Activated naive CD4-positive, alpha-beta T cell (primary cell): ENCODE measurements around the gene LBR.

Experiments used
- DNase-seq, 4 experiments: peaks; one replicate each; lab custom pipeline; 2025; lab: John Stamatoyannopoulos, UW

The LBR gene

DNA sequence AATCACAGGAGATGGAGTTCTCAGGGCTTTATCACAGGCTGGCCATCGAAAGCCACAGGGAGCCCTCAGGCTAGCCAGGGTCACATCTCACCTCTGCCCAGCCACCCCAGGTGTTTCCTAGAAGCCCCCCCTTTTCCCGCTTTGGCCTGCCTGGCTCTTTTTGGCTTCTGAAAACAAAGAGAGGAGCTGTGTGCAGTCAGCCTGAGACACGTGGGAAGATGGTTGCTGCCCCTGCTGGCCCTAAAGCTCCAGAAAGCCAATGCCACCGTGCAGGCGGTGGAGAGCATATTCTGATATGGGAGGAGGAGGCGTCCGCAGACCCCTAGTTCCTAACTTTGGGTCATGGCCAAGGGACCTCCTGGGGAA is 18.7 kb upstream of the LBR start:
- DNase-seq, result no peak

DNA sequence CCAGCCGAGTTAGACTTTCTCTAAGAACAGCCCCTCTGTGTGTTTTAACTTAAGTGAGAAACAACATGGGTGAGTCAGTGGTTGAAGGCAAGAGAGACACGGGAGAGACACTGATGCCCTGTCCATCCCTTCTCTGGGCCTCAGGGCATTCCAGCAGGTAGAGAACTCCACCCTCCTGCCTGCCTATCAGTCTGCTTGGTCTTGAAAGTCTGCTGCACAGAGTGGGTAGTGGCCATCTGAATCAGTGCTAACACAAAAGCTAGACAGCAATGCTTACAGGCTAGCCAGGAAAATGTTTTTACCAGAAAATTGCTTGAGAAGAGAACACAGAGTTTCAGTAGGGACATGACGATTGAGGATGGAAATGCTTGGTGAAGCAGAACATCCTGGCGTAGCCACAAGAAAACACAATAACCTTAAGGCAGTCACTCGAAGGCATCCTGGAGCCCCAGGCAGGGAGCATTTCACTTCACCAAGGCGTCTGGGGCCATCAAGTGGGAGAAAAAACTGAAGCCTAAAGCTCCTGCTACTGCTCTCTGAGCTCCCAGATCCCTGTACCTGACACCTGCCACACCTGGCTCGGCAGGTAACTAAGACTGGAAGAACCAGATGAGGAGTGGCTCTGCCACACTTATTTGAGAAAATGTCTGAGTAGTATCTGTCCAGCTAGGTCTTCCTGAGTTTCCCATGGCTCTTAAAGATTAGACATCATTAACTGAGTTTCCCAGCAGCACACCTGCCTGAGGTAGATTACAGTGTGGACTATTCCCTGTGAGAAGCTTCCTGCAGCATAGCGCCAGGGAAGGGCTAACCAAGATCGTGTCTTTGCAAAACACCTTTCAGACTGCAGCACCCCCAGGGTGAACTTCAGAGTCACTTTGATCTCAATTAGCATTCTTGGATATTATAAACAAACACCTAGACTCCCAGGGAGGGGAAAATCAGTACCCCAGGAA is 18.1 kb upstream of the LBR start:
- DNase-seq, result no peak

DNA sequence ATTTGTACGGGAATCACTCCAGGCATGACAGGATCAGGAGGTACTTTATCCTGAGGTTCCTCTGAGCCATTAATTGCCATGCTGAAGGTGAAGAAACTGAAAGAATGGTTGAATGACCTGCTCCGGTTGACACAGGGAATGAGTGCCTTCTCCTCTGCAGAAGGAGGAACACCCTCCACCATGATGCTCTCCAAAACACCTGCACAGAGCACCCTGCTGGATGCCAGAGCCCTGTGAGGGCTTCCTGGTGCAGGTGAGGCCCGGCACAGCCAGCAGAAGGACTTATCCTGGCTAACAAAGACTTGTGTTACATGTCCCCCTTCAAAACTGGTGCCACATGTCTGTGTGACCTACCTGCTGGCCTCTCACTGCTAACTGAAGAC is 14.3 kb upstream of the LBR start:
- DNase-seq, result no peak

DNA sequence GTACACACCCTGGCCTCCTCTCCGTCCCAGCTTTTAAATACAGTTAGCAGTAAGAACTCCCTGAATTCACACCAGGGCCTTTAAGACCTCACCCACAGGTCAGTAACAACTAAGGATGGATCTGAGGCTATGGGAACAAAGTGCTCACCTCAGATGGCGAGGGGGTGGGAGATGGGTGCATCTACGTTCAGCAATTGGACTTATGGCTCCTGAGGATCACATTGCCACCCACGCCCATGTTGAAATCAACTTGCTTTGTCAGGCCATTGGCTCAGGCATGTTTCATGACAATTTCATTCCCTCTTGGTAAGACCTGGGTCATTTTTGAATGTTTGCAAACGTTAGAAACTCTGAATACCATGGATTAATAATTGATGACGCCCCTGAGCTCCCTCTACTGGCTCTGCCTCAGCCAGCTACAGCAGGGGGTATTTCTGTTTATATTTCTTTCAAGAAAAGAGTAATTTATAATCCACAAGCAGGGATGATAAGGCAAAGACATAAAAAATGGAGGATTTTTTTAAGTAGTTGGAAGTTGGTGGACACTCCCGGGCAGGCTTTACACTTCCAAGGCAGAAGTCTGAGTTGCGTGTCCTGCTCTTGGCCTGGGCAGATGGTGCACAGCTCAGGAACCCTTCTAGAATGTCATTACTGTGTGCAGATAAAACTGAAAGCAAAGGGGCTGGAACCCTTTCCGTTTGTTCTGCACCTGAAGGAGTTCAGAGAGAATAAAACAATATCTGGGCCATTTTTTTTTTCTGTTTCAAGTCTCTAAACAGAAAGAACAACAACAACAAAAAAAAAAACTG is 13.7 kb upstream of the LBR start:
- DNase-seq, result no peak

DNA sequence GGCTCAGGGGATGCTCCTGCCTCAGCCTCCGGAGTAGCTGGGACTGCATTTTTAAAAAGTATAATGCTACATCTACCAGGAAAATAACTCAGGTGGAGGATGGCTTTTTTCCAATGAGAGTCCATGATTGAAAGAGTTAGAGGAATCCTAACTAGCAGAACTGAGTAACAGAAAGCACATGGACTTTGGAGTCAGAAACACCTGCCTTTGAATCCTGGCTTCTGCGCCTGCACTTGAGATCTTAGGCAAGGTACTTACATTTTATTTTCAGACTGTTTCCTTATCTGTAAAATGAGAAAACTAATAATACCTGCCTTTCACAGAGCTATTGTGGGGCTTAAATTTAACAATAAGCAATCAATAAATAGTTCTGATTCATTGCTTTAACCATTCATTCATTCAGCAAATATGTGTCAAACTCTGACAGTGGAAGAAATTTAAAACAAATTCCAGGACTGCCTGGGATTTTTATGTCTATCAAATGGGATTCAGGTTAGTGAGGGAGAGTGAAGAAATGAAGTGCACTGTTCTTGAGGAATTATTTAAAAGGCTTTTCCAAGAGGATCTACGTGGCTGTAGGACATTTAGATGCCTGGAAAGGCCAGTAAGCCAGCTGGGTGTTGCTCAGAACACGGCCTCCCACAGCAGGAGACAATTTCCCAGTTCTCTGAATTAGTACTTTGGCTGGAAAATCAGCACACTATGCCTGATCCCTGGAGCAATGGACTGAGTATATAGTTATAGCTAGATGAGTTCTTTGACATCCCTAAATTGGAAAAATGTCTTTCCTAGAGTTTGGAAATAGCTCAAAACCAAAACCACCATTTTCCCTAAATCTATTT is 12.8 kb upstream of the LBR start:
- DNase-seq, result no peak

DNA sequence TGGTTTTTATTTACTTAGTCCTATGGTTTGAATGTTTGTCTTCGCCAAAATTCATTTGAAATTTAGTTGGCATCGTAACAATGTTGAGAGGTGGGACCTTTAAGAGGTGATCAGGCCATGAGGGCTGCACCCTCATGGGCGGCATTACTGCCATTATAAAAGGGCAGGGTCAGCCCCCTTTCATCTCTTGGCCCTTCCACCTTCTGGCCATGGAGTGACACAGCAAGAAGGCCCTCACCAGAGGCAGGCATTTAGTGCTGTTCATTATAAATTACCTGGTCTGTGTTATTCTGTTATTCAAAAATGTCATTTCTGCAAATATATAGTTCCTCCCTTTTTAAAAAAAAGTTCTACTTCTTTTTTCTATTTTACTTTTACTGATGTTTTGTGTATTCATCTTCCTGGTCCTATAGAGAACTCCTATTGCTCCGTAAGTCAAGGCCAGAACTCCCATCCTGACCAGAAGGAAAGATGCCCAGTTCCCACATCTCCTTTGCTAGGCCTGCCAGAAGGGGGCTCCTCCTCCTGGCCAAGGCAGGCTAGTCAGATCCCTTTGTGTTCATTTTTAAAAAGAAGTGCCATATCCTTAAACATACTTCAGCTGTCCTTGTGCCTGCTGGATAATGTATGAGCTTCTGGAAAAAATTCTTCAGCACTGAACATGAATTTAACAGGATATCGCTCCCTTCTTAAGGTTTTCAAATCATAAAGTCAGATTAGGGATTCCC is 10.0 kb upstream of the LBR start:
- no peak for DNase-seq

DNA sequence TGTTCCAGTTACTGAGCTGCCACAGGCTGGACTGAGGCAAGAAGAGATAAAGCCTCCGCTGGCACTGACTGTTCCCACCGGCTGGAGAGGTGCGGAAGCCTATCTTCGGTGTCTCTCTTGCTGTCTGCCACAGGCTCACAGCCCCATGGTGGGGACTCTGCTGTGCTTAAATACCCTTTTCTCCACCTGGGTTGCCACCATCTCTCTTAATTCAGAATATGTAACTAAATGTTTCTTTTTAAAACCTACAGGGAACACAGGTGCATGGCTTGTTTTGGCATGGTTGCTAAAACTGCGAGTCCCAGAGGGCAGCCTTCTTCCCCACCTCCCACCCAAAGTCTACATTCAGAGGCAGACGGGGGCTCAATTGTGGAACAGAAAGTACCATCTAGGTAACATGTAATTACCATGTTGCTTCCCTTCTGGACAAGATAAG is 8.1 kb upstream of the LBR start:
- no peak for DNase-seq

DNA sequence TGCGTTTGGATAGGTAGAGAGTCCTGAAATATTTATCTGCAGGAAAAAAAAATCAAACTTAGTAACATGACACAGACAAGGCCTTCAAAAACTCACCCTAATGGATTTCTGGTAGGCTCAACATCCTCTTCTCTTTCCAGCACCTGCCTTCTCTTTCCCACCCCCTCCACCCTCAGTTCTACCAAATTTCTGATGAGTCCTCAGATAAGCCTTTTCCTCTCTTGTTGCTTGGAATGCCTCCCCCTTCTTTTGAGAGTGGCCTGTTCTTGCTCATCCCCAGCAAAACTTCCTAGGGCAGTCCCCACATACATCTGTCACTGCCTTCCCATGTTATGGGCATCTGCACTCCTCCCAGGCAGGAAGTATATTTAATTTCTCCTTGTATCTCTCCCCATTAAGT is 7.6 kb upstream of the LBR start:
- no peak for DNase-seq

DNA sequence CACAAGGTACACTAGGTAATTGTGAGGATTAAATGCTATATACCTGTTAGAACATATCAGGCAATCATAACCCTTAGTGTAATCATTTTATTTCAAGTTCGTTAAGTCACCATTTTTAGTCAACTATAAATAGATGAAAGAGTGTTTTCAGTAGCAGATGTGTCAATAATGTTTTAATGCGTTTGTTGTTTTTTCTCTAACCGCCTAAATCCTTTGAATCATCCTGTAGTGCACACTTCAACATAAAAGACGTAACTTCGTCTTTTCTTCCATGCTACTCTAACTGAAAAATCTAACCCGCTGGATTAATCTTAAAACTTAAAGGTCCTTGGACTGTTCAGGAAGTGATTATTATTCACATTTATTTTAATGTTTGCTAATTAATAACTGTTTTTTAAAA is 7.2 kb upstream of the LBR start:
- no peak for DNase-seq

DNA sequence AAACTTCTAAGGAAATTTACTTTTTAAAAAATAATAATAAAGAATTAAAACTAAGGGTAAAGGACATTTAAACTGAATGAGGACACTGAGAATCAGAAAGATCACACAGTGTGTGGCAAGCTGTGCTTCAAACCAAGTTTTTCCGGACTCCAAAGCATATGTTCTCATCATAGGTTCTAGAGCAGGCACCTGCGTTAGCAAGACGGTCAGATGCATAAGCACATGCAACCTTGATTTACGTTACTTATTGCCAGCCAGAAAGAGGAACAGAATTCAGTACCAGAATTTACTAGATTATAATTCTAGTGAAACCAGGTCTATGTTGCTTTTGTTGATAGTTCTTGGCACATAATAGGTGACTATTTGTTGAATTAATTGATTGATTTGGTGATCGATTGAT is 6.2 kb upstream of the LBR start:
- DNase-seq, result no peak

DNA sequence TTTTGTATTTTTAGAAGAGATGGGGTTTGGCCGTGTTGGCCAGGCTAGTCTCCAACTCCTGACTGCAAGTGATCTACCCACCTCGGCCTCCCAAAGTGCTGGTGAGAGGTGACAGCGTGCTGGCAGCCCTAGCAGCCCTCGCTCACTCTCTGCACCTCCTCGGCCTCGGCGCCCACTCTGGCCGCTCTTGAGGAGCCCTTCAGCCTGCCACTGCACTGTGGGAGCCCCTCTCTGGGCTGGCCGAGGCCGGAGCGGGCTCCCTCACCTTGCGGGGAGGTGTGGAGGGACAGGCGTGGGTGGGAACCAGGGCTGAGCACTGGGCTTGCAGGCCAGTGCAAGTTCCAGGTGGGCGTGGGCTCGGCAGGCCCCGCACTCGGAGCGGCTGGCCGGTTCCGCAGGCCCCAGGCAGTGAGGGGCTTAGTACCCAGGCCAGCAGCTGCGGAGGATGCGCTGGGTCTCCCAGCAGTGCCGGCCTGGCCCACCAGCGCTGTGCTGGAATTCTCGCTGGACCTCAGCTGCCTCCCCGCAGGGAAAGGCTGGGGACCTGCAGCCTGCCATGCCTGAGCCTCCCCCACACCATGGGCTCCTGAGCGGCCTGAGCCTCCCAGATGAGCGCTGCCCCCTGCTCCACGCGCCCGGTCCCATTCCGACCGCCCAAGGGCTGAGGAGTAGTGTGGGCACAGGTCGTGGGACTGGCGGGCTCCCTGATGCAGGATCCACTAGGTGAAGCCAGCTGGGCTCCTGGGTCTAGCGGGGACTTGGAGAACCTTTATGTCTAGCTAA is 3.4 kb upstream of the LBR start:
- no peak for DNase-seq

DNA sequence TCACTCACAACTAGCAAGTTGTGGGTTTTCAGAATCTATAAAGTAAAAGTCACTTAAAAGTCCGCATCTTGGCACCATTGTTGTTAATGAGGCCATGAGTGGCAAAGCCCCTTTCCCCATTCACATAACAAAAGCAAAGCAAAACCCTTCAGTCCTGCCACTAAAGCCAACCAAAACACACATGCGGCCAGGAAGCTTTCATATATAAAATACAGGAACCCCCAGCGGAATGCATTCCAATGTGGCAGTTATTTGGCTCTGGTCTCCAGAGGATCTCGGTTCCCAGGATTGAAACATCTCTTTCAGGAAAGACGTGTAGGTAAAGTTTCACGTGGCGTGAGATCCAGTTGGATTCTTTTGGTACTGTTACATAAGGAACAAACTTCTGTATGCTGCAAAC is 2.5 kb upstream of the LBR start:
- DNase-seq, result no peak

DNA sequence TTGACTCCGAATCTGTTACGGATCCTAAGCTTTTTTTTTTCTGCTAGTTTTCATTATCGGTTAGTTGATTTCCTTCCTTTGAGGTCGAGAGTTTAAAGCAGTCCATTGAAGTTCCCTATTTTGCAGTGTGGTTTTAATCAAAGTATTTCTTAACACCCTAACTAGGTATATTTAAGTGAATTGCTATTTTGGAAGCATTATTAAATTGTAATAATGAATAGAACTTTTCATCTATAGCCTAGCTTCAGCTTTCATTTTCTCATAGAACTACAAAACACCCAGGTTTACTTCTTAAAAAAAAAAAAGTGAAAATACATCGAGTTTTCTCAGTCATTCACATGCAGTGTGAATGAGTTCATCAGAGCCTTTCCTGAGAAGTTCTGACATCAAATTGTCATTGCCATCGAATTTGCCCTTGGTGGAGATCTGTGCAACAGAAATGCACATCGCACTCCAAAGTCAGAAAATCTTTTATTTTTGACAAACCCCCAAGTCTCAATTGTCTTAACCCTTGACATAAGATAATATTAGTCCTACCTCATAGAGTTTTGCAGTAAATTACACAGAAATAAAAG is 1.1 kb upstream of the LBR start:
- no peak for DNase-seq

DNA sequence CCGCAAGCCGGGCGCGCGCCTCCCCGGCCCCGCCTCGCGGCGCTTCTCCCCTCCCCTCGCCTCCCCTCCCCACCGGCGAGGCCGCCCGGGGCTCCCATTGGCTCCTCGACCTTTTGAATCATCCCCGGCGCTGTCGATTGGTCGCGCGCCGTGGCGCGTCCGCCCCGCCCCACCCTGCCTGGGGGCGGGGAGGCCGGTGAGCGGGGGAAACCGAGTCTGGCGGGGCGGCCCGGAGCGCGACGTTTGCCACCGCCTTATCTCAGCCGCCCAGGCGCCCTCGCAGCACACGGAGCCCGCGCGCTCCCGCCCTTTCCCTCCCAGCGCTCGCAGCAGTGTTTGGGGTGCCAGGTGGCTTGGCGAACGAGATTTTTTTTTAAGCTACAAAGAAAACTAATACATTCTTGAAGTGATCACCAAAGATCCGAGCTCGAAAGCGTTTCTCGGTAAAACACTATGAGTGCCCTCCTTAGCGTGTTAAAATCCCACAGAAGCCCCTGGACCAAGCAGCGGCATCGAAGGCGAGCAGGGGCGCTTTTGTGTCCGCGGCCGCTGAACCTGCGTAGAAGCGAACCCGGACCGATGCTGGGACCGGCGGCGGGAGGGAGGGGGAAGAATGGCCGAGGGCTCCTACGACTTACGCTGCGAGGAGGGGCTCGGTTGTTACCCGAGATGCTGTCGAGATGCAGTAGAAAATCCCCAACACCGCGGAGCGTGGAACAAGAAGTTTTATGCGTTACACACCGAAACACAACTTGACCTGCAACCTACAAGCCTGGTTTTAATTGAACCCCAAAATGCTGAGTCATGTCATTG is 436 bp upstream of the LBR start:
- DNase-seq, result peak; percentile 67 to 88 (median 78)

DNA sequence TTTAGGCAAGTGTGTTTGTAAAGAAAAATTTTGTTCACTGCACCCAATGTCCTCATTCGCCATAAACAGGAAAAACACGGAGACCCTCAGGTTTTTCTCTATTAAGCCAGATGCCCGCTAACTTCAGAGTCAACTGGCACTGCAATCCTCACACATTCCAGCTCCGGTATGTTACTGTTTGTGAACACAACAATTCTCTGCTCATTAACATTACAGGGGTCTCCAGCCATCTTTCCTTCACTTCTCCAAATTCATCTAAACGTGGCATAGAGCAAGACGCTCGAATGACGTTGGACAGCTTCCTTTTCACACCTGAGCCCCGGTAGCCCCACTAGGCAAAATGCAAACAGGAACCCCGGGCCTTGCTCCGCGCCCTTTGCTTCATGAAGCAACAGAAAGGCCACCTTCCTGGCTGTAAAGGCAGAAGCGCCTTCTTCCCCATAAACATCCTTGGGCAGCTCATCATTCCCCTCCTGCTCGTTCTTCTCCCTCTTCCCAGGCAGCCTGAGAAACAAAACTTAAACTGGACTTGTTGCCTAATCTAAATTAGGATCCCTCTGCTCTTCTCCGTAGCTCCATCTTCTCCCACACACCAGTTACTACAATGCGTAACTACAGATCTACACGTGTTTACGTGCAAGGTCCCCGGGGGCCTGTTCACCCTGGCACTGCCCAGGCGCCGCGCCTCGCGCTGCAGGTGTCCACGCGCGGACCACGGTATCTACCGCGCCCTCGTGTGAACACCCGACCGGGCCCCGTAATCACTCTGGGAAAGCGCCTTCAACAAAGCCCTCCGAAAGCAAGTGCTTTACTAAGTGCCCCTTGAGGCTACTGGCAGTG is 1.2 kb downstream of the LBR start:
- DNase-seq, result peak in 1 of 4 experiments; percentile 10

DNA sequence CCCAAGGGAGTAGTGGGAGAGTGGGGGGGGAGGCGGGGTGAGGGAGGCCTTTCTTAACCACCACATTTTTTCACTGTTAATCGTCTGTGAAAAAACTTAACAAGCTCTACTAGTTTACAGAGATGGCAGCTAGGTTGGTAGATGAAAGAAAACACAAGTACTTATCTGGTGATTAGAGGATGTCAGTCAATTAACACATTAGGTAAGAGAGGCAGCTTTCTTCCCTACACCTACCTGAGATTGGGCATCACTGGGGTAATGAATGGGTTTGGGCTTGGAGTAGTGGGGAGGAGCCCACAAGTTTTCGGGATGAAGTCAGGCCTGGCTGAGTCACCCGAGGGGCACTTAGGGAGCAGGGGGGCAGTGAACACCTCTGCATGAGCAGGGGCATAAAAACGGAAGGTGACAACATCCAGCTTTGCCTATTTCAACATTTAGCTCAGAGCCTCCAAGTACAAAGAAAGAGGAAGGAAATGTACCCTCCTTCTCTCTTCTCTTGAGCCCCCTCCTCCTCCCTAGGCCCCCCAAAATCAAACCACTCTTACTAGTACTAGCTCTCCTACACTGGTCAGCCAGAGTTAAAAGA is 2.5 kb downstream of the LBR start:
- DNase-seq, result no peak

DNA sequence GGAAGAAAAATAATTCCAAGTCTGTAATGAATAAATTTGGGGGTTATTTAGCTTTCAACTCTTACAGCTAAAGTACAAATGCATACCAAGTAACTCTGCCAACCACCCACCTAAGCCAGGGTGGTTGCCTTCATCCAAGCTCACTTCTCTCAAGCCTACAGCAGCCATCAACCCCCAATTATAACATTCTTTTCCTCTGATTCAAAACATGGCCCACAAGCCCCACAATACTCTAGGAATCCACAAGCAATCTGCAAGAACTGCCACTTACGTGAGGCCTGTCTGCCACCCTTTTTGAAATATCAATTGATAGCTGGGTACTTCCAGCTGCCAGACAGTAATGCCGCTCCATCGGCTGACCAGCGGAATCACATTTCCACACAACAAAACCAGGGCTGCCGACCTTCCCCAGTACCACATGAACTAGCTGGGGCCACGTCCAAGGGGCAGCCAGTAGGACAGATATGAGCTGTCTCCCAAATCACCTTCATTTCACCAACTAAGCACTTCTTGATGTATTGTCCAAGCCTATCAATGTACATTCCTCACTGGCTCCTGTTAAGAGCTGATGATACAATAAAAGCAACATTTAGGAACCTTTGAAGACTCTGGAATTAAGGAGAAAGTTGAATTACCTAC is 3.2 kb downstream of the LBR start:
- DNase-seq, result no peak

DNA sequence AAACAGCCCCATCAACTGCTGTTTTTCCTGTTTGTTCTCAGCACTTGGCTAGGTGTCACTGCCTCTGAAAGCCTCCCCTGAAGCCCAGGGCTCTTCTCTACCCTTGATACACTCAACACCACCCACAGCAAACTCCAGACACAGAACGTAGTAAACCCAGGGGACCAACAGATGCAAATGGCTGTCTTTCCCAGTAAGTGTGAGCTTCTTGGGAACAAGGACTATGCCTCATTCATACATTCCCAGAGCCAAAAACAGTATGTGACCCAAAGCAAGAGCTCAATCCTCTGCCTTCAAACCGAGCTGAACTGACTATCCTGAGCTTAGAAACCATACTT is 4.4 kb downstream of the LBR start:
- DNase-seq, result no peak
